ENCODE results near the gene KIFC1.

KIFC1 gene

DNA sequence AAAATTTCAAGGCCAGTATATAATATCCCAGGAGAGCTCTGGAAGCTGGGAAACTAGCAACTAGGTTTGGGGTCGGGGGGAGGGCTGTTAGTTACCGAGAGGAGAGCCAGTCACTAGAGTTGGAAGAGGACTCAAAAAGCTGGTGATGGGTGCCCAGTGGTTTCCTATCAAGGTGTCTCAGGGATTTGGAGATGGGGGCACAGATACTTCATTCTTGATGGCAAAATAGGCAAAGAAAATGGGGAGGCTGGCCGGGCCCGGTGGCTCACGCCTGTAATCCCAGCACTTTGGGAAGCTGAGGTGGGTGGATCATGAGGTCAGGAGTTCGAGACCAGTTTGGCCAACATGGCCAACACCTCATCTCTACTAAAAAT, 20.0 kb downstream of the KIFC1 start:
- no peak for DNase-seq (ENCODE audit: low read depth in 2 of 2)

DNA sequence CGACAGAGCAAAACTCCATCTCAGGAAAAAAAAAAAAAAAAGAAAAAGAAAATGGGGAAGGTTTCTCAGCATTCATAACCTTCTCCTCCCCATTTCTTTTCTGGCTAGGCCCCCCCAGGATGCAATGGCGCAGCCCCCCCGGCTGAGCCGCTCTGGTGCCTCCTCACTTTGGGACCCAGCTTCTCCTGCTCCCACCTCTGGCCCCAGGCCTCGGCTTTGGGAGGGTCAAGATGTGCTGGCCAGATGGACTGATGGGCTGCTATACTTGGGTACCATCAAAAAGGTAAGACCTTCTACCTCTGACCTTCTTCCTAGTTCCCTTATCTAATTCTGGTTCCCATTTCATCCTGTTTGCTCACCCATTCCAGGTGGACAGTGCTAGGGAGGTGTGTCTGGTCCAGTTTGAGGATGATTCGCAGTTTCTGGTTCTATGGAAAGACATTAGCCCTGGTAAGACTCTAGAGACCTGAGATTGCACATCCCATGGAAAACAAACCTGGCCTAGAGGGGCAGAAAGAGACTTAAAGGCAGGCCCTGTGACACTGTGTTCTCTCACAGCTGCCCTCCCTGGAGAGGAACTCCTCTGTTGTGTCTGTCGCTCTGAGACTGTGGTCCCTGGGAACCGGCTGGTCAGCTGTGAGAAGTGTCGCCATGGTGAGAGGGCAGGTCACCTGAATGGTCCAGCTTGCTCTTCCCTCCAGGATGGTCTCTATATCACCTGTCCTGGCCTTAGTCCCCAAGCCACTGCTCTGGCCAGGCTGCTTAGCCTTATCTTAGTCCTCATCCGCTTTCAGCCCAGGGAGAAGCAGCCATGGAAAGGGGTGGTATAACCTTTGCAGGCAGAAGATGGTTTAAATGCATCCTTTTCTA, 20.8 kb downstream of the KIFC1 start:
- DNase-seq (ENCODE audit: low read depth in 2 of 2): no peak

DNA sequence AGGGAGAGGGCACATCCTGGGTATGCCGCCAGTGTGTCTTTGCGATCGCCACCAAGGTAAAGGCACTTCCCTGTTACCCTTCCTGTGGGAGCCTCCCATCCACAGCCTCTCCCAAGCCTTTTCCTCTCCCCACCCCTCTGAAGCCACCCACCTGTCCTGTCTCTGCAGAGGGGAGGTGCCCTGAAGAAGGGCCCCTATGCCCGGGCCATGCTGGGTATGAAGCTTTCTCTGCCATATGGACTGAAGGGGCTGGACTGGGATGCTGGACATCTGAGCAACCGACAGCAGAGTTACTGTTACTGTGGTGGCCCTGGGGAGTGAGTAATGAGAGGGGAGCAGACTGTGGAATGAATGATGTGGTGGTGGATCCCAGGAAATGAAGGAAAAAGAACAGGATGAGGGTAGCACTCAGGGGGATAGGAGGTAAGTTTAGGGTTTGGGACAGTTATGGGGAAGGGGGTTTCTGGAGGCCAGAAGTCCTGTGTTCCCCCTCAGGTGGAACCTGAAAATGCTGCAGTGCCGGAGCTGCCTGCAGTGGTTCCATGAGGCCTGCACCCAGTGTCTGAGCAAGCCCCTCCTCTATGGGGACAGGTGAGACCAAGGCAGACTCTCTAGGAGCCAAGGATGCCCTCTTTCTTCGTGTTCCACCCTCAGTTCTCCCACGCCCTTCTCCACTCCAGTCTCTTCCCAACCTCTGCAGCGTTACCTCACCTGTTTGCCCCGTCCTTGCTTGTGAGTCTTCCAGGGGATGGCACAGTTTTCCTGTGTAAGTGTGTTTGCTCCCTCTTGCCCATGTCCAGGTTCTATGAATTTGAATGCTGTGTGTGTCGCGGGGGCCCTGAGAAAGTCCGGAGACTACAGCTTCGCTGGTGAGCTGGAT, 21.9 kb downstream of the KIFC1 start:
- no peak for DNase-seq (ENCODE audit: low read depth in 2 of 2)

DNA sequence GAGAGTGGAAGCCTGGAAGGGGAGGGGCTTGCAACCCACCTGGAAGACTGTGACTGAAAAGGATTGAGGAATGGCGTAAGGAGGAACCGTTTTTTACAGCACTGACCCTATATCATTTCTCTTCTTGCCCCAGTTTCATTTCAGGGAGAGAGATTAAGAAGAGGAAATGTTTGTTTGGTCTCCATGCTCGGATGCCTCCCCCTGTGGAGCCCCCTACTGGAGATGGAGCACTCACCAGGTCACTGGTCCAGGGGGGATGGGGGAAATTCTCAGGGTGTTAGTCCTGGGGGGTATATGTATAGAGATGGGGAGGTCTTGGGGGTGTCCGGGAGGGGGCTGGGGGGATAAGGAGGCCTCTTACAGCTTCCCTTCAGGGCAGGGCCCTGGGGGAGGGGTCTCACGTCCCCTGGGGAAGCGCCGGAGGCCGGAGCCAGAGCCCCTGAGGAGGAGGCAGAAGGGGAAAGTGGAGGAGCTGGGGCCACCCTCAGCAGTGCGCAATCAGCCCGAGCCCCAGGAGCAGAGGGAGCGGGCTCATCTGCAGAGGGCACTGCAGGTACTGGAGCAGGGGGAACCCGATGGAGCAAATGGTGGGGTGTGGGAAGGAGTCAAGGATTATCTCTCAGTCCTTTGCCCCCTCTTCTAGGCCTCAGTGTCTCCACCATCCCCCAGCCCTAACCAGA, 23.1 kb downstream of the KIFC1 start:
- no peak for DNase-seq (ENCODE audit: low read depth in 2 of 2)

DNA sequence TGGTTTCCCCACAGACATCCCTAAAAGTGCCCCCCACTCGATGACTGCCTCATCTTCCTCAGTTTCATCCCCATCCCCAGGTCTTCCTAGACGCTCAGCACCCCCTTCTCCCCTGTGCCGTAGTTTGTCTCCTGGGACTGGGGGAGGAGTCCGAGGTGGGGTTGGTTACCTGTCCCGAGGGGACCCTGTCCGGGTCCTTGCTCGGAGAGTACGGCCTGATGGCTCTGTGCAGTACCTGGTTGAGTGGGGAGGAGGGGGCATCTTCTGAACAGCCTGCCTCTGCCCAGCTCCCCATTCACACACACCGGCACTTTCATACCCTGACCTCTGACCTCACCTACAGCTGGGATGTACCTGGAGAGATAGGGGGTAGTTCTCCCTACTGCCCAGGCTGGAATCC, 24.2 kb downstream of the KIFC1 start:
- DNase-seq (ENCODE audit: low read depth in 2 of 2): no peak

DNA sequence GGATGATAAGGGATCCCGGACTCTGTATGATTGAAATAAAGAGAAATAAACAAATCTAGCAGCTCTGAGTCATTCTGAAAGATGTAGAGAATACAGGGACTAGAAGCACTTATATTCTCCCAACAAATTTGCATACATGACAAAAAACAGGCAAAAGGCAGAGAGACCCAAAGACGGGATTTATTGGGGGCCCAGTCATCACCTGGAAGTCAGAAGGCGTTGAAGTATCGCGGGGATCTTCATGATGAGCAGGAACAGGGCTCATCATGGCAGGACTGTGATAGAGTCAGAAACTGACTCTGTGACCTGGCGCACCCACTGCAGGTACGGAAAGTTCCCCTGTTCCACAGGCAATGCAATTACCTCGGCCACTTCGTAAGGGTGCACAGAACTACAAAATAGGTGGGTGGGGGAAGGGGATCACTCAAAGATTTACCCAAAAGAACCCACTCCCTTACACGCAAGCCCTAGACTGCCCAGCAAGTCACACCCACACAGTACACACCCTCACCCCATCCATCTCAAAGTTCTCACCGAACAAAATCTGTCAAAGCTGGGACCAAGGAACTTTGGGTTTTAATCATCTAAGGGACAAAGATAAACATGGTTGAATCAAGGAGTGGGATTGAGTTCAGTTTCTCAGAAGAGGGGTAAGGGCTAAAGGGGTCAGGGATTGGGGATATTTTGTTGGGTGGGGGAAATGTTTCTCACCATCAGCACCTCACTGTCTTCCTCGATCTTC, 24.9 kb downstream of the KIFC1 start:
- DNase-seq (ENCODE audit: low read depth in 2 of 2): no peak

DNA sequence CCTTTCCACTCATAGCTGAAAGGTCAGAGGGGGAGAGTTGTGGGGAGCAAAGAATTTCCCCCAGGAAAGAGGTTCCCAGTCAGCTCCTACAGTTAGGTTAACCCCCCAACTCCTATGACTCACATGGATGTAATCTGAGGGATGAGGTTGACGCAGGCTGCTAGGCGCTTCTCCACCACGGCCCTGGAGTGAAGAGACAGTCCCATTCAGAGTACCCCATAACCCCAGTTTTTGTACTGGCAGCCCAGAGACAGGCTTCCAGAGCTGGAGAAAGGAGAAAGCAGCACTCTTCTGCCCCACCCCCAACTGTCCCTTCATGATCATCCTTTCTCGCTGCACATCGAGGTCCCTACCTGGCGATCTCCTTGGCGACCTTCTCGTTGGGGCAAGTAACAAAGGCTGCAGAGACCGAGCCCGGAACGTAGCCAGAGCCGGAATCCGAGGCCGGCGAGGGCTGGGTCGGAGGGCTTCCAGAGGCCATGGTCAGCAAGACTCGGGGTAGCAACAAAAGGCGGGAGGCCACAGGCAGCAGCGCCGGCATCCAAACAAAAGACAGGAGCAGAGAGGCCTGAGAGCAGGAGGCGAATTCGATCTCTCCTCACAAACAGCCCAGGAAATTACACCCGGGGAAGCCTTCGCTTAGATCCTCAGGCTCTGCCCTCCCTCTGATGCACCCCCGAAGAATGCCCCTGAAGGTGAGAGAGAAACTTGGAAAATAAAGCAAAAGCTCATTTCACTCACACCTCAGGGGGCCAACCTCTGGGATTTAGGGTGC, 25.7 kb downstream of the KIFC1 start:
- DNase-seq (ENCODE audit: low read depth in 2 of 2): no peak

DNA sequence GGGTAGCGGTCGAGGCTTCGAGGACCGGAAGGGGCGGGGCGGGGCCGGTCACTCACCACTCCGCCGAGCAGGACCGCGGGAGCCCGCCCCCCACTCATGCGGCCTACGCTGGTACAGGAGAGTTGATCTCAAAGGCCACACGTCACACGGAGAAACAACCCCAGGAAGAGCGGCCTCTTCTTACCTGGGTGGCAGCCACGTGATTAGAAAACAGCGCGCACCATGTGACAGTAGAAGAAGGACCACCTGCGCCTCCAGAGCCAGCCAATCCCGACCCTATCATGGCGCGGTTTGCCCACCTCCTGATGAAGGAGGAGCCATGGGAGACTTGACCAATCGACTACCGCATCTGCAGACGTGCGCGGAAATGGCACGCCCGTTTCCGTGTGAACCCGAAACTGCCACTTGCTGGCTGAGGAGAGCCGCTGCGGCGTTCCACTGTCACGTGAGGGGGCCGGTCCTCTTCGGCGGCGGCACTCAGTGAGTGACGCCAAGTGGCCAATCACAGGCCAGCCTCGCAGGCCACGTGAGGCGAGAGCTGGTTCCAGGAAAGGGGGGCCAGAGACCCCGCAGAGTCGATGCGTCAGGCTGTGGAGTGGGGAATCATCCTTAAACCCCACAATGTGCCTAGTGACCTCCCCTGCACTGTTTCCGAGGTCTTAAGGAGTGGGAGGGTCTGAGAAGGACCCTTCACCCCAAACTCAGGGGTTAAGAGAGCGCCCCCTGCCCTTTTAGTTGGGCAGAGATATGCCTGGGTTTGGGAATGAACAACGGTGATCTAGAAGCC, 26.5 kb downstream of the KIFC1 start, which contains the start of gene CUTA:
Gene CUTA (minus strand): TSS at position 205 of the 787 bp plus-strand sequence. CDS start 107 bp downstream, at position 98.
- peak; percentile 97 to 99 for DNase-seq (ENCODE audit: low read depth in 2 of 2)

DNA sequence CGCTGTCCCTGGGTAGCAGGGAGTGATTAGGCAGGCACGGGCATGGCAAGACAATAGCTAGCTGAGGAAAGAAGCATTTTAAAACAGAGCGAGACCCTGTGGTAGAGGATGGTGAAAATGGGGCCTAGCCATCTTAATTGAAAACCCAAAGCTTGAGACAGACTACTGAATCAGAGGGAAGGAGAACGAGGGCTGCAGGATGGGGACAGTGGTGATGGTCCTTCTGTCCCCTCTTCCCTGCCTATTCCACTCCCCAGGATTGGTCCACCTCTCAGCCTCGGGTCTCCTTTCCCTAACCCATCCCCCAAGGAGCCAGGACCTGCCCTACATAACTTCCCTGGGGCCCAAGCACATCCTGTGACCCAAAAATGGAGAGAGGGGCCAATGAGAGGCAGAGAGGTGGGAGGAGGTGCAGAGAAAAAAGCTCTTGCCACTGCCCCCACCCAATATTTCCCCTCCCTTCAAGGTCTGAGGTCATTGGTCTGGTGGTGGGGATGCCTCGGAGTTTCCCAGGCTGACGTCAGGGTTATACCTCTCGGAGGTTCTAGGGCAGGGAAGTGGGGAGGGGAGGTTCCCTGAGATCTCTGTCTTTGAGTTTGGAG, 27.2 kb downstream of the KIFC1 start:
- DNase-seq (ENCODE audit: low read depth in 2 of 2): no peak

DNA sequence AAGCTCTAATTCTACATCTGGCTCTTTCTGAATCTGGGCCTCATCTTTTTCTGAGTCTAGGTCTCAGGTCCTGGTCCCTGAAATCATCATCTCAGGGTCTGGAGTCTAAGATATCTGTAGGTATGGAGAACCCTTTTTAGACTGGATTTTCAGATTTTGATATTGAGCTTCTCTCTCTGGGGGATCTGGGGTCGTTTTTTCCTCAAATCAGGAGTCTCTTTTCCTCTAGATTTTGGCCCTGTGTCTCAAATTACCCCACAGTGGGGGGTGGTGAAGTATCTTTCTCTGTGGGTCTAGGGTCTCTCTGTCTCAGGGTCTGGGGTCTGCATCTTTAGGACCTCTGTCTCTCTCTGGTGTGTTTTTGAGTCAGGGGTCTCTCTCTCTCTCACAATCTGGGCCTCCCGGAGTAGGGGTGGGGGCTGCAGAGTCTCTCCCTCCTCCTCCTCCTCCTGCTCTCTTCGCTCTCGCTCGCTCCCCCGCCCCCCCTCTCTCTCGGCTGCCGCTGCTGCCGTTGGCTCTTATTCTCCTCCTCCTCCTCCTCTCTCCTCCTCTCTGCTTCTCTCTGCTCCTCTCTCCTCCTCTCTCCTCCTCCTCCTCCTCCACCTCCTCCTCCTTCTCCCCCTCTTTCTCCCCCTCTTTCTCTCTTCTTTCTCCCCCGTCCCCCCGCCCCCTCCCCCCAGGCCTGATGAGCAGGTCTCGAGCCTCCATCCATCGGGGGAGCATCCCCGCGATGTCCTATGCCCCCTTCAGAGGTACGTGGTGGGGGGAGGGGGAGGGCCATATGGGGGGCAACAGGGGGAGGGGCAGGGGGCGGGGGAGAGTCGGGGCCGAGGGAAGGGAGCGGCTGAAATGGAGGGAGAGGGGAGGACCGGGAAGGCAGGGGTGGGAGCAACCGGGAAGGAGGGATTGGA, 28.2 kb downstream of the KIFC1 start, which contains the start of gene SYNGAP1:
Gene SYNGAP1 (plus strand): TSS at position 486 of the 911 bp plus-strand sequence. CDS start 200 bp downstream, at position 686.
- no peak for DNase-seq (ENCODE audit: low read depth in 2 of 2)

DNA sequence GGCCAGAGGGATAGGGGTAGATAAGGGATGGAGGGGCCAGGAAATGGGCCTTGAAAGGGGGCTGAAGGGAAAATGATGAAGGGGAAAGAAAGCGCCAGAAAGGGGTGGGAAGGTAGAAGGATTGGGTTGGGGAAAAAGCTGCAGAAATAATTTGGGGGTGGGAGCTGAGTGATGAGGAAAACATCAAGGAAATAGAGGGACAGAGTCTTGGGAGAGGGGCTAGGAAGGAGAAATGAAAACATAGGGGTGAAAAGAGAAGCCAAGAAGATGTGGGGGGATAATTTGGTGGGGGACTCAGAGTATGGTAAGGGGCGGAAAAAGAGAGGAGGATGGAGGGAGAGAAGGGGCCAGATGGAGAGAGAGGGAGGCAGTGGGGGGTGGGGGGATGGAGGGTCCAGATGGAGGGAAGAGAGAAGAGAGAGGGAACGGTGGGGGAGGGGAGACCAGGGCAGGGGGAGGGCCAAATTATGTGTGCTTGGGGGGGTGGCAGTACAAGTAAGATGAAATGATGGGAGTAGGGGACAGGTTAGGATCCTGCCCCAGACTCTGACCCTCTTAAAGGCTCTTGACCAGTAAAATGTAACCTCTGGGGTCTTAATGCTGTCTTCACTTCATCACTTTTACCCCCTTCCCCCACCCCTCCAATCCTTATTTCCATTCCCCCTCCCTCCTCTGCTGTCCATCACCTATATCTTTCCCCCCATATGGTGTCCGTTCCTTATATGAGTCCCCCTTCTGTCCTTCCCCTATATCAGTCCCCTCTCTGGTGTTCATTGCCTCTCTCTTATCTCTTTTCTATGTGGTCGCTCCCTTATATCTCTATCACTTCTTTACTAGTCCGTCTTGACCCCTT, 29.1 kb downstream of the KIFC1 start:
- DNase-seq (ENCODE audit: low read depth in 2 of 2): no peak

DNA sequence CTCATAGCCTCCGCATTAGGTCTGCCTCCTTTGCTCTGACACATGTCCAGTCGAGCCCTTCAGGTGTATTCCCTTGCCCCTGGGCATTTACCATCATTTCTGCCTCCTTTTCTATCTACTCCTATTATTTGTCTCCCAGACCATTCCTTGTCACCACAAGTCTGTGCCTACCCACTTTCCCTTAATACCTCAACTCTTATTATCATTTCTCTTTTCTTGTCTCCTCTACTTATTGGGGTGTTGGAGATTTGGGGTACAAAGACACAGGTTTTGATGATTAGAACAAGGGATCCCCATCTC, 29.7 kb downstream of the KIFC1 start:
- DNase-seq (ENCODE audit: low read depth in 2 of 2): no peak

DNA sequence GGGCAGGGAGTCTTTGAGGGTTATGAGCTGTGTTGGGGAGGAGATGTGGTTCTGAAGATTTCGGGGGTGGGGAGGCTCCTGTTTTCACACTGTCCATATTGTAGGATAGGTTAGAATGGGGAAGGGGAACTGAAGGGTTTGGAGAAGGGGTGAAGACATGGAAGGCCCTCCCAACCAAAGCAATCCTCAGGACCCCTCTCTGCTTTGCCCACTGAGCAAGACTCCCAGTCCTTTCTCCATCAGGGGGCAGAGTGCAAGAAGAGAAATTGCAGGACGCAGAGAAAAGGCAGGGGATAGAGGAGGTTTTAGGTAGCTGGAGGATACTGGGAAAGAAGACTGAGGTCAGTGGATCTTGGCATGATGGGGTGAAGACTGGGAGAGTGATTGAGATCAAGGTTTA, 32.2 kb downstream of the KIFC1 start:
- no peak for DNase-seq (ENCODE audit: low read depth in 2 of 2)

DNA sequence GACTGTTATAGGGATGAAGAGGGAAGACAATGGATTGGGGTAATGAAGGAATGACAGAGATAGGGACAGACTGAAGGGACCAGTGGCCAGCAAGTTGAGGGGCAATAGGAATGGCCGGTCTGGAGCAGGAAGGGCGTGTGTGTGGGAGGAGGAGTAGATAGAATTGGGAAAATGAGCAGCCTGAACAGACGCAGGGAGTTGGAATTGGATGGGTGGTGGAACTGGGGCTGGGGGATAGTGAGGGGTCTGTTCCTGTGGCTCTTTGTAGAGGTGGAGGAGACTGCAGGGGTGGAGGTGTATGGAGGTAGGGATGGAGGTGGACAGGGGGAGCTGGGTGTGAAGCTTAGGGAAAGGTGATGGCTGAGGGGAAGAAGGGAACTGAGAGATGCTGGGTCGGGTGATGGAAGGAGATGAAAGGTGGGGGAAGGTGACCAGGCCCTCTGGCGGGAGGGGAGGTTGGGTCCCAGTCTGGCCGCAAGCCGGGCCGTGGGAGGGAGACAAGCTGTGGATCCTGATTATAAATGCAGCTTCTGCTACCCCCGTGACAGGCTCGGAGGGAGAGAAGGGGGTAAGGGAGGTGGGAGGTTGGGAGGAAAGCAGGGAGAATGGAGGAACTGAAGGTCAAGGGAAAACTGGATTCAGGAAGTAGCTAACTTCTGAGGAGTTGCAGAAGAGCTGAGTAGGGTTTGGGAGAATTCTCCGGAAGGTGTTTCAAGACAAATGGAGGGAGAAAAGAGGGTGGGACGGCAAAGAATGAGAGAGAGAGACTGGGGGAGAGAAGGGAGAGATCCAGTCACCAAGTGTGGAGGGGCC, 33.4 kb downstream of the KIFC1 start:
- DNase-seq (ENCODE audit: low read depth in 2 of 2): no peak

DNA sequence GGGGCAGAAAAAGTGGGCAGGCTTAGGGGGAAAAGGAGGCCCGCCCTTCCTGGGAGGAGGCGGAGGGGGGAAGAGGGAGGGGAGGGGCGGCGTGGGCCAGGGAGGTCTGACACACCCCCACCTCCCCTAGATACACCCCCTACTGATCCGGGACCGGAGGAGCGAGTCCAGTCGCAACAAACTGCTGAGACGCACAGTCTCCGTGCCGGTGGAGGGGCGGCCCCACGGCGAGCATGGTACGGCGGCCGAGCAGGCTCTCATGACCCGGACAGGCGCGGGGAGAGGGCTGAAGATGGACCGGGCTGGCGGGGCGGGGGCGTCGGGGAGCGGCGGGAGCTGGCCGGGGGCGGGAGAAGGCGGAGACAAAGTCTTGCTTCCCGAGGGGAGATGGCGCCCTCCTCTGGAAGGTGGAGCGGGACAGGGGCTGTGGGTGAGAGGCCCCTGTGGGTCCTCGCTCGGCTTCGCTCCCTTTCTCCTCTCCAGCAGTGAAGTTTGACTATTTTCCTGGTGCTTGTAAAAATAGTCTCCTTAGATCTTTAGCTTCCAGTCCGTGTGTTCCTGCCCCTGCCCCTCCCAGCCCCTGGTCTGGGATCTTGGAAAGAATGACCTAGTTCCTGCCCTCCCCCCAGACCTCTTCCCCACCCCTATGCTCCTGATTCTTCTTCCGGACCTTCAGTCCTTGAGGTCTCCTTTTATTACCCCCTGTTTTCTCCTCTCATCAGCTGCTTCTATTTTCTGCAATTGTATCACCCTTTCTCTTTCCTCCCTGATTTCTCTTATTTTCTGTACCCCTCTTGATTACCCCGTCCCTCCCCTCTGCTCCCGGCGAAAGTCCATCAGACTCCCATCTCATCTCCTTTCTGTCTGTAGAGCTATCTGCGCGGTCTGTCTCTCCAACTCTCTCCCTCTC, 34.3 kb downstream of the KIFC1 start:
- peak; percentile 61 to 73 for DNase-seq (ENCODE audit: low read depth in 2 of 2)

All from activated CD8-positive, alpha-beta memory T cell treated with anti-CD3 and anti-CD28 coated beads for 4 hours (primary cell).